HL-60 (cell line): ENCODE results near the gene CTDNEP1.

ENCODE experiments used
- DNase-seq, 2 experiments: peaks; one replicate each; pipeline ENCODE4 v3.0.0-alpha.2; 2010 to 2020; ENCODE audit warnings: low read depth in 1 of 2, low spot score in 1 of 2
- H3K27ac ChIP-seq: fragments of 250-450 bp; sonication (Bioruptor Pico); replicated peaks from 2 replicates; pipeline ENCODE4 v1.5.1; 2020; ENCODE audit warnings: mild to moderate bottlenecking, moderate library complexity
- H3K27me3 ChIP-seq: fragments of 250-450 bp; sonication (Bioruptor Pico); 2 replicates; pipeline ENCODE4 v1.5.1; 2021; ENCODE audit warnings: mild to moderate bottlenecking, moderate library complexity; ENCODE audit not compliant: insufficient read depth, poor library complexity, severe bottlenecking
- H3K4me3 ChIP-seq: replicated peaks from 2 replicates; pipeline ENCODE4 v1.5.1; 2011; ENCODE audit warnings: mild to moderate bottlenecking, control low read depth, low read length; ENCODE audit not compliant: insufficient read depth
- GABPA ChIP-seq: IDR thresholded peaks from 2 replicates; pipeline ENCODE4 v1.6.1; 2012; ENCODE audit warnings: low read depth
- POLR2AphosphoS5 ChIP-seq: IDR thresholded peaks from 2 replicates; pipeline ENCODE4 v1.6.1; 2012; ENCODE audit warnings: low read depth
- SPI1 ChIP-seq: IDR thresholded peaks from 2 replicates; pipeline ENCODE4 v1.6.1; 2012; ENCODE audit warnings: low read depth, mild to moderate bottlenecking, borderline replicate concordance
- TF ChIP-seq, protein P1 (sequence below): IDR thresholded peaks from one replicate; pipeline ENCODE4 v1.5.1; 2011; ENCODE audit warnings: low read length, control low read depth, inconsistent platforms; ENCODE audit not compliant: insufficient read depth
- TF ChIP-seq, protein P2 (sequence below): IDR thresholded peaks from 2 replicates; pipeline ENCODE4 v1.6.1; 2012; ENCODE audit warnings: low read depth; ENCODE audit not compliant: insufficient replicate concordance

Gene CTDNEP1

GRCh38 chr17:7280519-7281073 is 29.1 kb upstream of the CTDNEP1 start:
- peak; percentile 50 to 67 for DNase-seq
- H3K4me3 ChIP-seq: peak overlapping the region; percentile 25
- H3K27ac ChIP-seq: no peak overlapping the region
- no peaks in the 10 kb centered on the region for H3K27me3 ChIP-seq
- TF ChIP-seq, protein P1, sequence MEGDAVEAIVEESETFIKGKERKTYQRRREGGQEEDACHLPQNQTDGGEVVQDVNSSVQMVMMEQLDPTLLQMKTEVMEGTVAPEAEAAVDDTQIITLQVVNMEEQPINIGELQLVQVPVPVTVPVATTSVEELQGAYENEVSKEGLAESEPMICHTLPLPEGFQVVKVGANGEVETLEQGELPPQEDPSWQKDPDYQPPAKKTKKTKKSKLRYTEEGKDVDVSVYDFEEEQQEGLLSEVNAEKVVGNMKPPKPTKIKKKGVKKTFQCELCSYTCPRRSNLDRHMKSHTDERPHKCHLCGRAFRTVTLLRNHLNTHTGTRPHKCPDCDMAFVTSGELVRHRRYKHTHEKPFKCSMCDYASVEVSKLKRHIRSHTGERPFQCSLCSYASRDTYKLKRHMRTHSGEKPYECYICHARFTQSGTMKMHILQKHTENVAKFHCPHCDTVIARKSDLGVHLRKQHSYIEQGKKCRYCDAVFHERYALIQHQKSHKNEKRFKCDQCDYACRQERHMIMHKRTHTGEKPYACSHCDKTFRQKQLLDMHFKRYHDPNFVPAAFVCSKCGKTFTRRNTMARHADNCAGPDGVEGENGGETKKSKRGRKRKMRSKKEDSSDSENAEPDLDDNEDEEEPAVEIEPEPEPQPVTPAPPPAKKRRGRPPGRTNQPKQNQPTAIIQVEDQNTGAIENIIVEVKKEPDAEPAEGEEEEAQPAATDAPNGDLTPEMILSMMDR: peak; percentile 65
- TF ChIP-seq POLR2AphosphoS5 (no peak), SPI1 (no peak)

GRCh38 chr17:7279448-7279847 is 27.9 kb upstream of the CTDNEP1 start:
- no peak overlapping the region for H3K27ac ChIP-seq
- no peak overlapping the region for H3K4me3 ChIP-seq
- no peak for DNase-seq
- TF ChIP-seq SPI1: no peak
- no peak for TF ChIP-seq POLR2AphosphoS5
- TF ChIP-seq GABPA: no peak
- TF ChIP-seq, protein P1: no peak
- TF ChIP-seq, protein P2, sequence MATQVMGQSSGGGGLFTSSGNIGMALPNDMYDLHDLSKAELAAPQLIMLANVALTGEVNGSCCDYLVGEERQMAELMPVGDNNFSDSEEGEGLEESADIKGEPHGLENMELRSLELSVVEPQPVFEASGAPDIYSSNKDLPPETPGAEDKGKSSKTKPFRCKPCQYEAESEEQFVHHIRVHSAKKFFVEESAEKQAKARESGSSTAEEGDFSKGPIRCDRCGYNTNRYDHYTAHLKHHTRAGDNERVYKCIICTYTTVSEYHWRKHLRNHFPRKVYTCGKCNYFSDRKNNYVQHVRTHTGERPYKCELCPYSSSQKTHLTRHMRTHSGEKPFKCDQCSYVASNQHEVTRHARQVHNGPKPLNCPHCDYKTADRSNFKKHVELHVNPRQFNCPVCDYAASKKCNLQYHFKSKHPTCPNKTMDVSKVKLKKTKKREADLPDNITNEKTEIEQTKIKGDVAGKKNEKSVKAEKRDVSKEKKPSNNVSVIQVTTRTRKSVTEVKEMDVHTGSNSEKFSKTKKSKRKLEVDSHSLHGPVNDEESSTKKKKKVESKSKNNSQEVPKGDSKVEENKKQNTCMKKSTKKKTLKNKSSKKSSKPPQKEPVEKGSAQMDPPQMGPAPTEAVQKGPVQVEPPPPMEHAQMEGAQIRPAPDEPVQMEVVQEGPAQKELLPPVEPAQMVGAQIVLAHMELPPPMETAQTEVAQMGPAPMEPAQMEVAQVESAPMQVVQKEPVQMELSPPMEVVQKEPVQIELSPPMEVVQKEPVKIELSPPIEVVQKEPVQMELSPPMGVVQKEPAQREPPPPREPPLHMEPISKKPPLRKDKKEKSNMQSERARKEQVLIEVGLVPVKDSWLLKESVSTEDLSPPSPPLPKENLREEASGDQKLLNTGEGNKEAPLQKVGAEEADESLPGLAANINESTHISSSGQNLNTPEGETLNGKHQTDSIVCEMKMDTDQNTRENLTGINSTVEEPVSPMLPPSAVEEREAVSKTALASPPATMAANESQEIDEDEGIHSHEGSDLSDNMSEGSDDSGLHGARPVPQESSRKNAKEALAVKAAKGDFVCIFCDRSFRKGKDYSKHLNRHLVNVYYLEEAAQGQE: no peak
- H3K27me3 ChIP-seq: no peaks in the 10 kb centered on the region

GRCh38 chr17:7266784-7267183 is 15.2 kb upstream of the CTDNEP1 start:
- H3K27ac ChIP-seq: no peak overlapping the region
- TF ChIP-seq, protein P2: no peak
- TF ChIP-seq POLR2AphosphoS5: no peak
- TF ChIP-seq GABPA: no peak
- TF ChIP-seq SPI1: no peak
- TF ChIP-seq, protein P1: no peak
- no peaks in the 10 kb centered on the region for H3K27me3 ChIP-seq
- no peak for DNase-seq
- H3K4me3 ChIP-seq: no peak overlapping the region

DNA sequence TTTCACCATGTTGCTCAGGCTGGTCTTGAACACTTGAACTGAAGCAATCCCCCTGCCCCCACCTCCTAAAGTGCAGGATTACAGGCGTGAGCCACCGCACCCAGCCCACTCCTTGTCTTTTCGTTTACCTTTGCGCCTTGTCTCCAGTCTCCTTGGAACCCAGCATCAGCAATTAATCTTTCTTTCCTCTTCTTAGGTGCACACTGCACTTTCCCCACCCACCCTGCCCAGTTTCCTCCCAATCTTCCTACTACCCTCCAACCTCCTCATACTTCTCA is 12.2 kb upstream of the CTDNEP1 start:
- DNase-seq: no peak
- Histone ChIP-seq H3K27me3 (peaks cover 2% of the 10 kb centered on the region), H3K27ac (no peak overlapping the region), H3K4me3 (no peak overlapping the region)
- TF ChIP-seq POLR2AphosphoS5: no peak
- TF ChIP-seq, protein P1: no peak
- no peak for TF ChIP-seq GABPA
- TF ChIP-seq, protein P2: no peak
- TF ChIP-seq SPI1: no peak
